ENCODE results near the gene SRGAP3. TPM values are rescaled to one million over a fixed set of nuclear protein-coding genes. Genes with fewer than 3 reads are reported as not detected.

The SRGAP3 gene
- polyA plus RNA-seq, 3 donors: 0.90 to 1.7 (median 1.4) TPM

DNA sequence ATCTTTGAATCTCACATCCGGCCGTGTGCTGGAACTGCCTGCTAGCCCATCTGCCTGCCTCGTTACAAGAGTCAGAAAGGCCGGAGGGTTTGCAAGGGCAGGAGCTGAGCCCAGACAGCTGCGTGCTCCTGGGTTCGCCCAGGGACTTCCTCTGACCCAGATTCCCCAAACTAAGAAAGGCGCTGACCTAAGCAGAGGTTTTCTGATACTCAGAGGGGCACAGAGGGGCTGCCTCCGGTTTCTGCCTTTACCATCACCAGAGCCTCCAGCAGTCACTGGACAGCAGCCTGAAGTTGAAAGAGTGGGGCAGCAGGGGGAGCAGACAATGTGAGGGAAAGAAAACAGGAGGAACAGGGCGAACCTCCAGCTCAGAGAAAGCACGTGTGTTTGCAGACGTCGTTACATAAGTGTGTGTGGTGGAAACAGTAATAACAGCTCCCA, 252.7 kb downstream of the SRGAP3 start:
- H3K27ac ChIP-seq (ENCODE audit: low read depth, low read length): no peak overlapping the region
- WGBS, 3 donors: 33 to 52% (median 49%) methylated on average over 12 of the region's 12 CpGs

DNA sequence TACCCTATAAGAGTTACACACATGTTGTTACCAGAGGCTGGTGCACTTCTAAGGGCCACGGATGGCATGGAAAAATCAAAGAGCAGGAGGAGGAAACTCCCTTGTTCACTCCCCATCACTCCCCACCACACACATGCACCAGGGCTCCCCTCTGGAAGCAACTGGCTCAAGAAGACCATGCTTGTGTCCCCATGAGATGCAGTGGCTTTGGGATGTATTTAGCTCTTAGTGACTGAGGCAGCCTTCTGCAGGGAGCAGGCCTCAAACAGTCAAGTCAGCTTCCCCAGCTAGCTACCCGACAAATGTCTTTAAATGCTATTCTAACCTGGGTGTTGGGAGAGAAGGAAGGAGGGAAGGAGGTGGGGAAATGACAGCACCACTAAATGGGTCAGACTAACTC, 253.2 kb downstream of the SRGAP3 start:
- 80 to 96% (median 82%) methylated on average over 2 of the region's 2 CpGs for whole genome bisulfite sequencing, 3 donors
- no peak overlapping the region for H3K27ac ChIP-seq (ENCODE audit: low read depth, low read length)

DNA sequence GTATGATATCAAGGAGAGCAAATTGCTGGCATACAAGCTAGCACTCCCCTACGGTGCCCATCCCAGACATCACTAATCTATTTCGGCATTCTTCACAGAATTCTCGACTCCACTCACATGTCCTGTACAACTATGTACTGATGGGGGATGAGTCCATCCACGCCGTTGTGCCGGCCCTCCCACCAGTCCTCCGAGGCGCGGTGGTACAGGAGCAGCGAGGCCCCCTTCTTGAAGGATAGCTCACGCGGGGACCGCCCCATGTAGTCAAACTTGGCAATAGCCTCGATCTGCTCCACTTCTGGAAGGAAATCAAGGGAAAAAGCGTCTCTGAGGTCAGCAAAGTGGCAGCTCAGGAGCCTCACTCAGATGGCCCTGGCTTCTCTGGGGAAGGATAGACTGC, 255.2 kb downstream of the SRGAP3 start:
- 91 to 95% (median 95%) methylated on average over 15 of the region's 15 CpGs for WGBS, 3 donors
- no peak overlapping the region for H3K27ac ChIP-seq (ENCODE audit: low read depth, low read length)

DNA sequence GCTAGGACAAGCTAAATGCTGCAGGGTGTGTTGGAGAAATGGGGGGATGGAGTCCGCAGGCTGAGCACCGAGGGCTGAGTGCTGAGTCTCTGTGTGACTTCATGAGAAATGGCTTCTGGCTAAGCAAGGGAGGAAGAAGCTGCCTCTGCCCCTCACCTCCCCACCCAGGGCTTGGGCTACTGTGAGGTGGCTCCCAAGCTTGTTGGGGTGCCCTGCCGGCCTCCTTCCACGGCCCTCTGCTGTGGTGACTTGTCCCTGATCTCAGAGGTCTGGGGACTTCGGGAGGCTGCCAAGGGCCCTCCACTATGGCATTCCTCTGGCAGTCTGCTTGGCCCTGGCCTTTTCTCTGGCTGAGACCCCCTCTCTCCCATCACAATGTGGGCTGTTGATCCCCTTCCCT, 256.1 kb downstream of the SRGAP3 start:
- 86 to 95% (median 93%) methylated on average over 5 of the region's 5 CpGs for WGBS, 3 donors
- H3K27ac ChIP-seq (ENCODE audit: low read depth, low read length): no peak overlapping the region

DNA sequence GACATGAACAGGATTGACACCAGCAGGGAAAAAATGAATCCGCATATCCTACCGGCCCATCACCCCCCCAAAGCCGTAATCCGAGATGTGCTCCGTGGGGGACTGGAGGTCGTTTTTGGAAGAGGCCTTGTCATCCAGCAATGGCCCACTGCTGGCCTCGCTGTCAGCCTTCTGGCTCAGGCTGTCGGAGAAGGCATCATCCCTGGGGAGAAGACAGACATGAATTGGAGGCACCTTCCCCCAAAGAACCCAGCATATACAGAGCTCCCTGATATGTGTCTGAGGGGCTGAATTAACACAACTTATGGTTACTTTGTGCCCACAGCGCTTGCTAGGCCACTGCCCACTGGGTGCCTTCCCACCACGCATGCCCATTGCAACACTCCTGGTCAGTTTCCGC, 256.6 kb downstream of the SRGAP3 start:
- H3K27ac ChIP-seq (ENCODE audit: low read depth, low read length): no peak overlapping the region
- 75 to 84% (median 82%) methylated on average over 11 of the region's 11 CpGs for WGBS, 3 donors

DNA sequence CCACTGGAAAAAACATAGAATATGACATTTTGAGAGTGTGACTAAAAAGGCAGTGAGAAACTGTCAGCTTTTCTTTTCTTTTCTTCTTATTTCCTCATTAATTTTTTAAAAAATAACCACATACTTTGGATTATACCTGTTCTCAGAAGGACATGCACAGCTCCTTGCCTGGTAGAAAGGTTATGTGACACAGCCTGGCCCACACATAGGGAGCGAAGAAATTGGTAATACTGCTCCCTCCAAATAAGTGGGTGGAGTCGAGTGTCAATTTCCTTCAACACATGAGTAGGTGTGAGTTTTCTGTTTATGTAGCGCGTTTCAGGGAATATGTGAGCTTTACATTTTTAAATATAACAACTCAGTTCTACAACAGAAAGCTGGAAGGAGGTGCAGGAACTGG, 257.2 kb downstream of the SRGAP3 start:
- 88 to 90% (median 88%) methylated on average over 4 of the region's 4 CpGs for WGBS, 3 donors
- H3K27ac ChIP-seq (ENCODE audit: low read depth, low read length): no peak overlapping the region

DNA sequence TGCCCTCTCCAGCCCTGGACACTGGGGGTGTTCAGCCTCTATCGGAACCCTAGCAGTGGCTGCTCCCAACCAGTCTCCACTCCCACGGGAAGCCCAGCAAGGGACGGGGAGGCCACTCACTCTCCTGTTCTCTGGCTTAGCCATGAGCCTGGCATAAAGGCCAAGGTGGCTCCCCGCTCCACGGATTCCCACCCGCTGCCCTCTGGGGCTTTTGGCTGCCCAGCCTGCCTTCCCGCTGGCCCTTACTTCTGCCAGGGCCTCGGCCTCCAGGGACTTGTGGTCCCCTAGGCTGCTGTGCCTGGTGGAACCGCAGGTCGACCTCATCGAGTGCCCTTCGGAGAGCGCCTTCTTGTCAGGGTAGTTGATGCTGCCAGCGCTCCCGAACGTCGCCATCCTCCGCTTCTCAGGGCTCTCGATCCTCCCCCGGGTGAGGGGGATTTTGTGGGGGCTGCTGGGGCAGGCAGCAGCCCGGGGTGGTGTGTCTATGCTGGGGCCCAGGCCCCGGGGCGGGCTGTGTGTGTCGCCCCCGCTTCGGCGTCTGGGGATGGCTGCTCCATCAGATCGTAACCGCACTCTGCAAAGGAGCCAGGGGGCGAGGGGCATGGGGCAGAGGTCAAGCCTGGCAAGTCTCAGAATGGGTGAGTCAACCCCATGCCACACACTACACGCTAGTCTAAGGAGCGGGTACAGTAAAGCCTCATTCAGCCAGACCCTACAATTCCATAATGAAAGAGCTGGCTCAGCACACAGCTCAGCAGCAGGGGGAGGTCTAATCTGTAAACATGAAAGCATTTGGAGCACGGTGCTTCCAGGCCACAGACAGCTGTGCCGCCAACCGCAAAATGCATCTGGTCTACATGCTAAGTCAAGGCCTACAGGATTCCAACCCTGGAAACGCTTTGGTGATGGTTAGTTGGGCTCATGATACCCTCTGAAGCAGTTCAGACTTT, 258.9 kb downstream of the SRGAP3 start:
- WGBS, 3 donors: 93 to 95% (median 93%) methylated on average over 35 to 36 of the region's 36 CpGs
- no peak overlapping the region for H3K27ac ChIP-seq (ENCODE audit: low read depth, low read length)

DNA sequence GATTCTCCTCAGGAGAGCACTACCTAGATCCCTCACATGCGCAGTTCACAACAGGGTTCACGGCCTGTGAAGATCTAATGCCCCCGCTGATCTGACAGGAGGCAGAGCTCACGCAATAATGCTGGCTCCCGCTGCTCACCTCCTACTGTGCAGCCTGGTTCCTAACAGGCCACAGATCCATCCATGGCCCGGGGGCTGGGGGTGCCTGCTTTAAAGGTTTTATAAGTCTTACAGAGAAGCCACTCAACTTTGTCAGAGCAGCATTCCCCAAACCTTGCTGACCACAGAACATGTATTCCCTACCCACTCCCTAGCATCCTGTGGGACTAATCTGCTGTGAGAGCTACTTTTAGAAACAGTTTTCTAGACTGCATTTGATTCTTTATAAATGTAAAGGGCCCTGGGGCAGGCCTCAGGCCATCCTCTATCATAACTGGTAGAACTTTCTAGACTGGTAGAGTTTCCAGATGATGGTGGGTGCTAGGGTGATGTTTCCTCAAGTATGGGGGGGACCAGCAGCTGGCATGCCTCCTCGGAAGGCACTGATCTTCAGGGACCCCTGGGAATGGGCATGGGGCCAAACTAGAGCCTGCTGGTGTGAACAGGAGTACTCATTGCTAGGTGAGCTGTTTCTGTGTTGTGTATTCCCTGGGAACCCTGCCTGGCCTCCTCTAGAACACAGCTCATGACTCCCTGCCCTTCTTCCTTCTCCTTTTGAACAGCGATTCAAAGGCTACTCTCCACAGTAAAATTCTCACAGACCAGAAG, 260.5 kb downstream of the SRGAP3 start:
- 86 to 88% (median 87%) methylated on average over 8 of the region's 8 CpGs for WGBS, 3 donors
- no peak overlapping the region for H3K27ac ChIP-seq (ENCODE audit: low read depth, low read length)

DNA sequence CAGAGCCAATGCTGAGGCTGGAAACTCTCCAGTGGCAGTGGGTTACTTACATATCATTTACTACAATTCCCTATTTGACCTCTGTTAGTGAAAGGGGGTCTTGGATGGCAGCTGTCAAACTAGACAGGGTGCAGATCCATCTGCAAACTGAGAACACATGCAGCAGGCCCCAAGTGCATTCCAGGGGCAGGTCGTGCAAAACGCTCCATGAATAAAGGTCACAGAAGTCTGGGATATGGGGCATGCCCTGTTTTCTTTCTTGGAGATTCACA, 261.1 kb downstream of the SRGAP3 start:
- 25 to 47% (median 29%) methylated on average over 2 of the region's 2 CpGs for WGBS, 3 donors
- H3K27ac ChIP-seq (ENCODE audit: low read depth, low read length): no peak overlapping the region

DNA sequence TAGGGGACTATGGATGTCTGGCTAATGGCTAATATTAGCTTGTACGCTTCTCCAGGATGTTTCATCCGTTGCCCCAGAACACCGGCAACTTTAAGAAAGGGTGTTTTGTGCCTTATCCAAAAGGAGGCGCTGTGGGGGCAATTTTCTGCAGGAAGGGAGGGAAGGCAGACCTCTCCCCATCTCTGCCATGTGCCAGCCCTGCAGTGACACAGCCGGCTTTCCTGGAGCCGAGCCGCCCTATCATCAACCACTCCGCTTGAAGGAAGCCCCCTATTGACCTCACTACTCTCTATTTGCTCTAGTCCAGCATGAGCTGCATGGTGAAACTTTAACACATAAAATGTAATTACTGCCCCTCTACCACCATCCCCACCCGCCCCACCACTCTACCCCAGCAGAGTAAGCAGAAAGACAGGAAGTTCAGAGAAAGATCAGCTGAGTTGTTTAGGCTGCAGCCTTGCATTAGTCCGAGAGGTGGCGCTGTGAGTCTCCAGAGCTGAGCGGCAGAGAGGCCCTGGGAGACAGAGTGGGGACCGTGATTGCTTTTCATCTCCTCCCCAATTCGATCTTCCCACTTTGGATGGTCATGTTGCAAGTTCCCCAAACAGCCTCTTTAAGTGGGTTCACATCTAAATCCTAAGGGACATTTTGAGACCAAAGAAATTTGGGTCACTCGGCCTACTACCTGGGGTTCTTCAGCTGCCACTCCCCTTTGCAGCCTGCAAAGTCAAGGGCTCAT, 261.6 kb downstream of the SRGAP3 start:
- no peak overlapping the region for H3K27ac ChIP-seq (ENCODE audit: low read depth, low read length)
- whole genome bisulfite sequencing, 3 donors: 20 to 36% (median 29%) methylated on average over 15 of the region's 15 CpGs

DNA sequence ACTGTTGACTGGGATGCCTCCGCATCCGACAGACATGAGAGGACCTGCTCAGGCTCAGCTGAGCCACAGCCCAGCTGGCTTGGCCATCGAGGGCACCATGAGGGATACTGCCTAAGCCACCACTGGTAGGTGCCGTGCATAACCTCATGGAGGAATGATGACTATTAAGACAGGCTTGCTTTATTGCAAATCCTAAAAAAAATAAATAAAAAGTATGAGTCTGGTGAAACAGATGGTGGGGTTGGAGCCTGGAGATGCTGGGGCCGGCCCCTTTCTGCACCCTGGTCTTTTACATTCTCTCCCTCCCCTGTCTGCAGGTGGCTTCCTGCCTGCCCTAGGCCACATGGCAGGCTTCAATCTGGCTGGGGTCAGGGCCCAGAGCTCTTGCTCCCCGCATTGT, 262.2 kb downstream of the SRGAP3 start:
- 68 to 84% (median 79%) methylated on average over 6 of the region's 6 CpGs for WGBS, 3 donors

DNA sequence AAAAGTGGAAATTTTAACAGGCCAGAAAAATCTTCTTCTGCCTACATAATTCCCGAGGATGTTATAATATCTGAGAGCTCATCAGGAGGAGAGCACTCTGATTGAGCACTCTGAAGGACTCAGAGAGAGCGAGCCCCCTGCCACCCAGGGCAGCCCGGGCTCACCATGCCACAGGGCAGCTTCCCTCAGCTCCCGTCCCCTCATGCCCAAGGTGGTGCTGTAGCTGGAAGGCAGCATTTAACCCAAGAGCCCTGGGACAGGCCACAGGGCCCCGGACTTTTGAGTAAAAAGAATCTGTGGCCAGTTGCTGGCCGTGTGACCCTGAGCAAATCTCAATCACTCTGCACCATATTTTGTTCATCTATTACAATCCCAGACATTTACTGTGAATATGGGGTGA, 262.7 kb downstream of the SRGAP3 start:
- WGBS, 3 donors: 77 to 90% (median 89%) methylated on average over 6 of the region's 6 CpGs
- no peak overlapping the region for H3K27ac ChIP-seq (ENCODE audit: low read depth, low read length)

More for the DNA sequence above, 262.2 kb downstream of the SRGAP3 start:
- no peak overlapping the region for H3K27ac ChIP-seq (ENCODE audit: low read depth, low read length)

DNA sequence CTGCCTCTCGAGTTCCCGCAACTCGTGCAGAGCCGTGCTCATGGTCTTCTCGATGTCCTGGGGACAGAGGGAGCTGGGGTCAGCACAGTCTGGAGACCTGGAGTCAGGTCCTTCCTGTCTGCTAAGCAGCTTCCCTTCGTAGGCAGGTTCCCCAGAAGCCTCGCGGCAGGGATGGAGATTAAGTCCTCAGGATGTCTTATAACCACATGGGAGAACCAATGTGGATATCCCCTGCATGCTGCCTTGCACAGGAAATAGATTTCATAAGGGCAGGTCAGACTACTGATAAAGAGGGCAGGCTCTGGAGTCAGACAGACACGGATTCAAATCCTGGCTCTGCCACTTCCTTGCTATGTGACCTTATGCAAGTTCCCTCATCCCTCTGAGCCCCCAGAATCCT, 263.6 kb downstream of the SRGAP3 start:
- H3K27ac ChIP-seq (ENCODE audit: low read depth, low read length): no peak overlapping the region
- 82 to 87% (median 83%) methylated on average over 9 of the region's 9 CpGs for WGBS, 3 donors

DNA sequence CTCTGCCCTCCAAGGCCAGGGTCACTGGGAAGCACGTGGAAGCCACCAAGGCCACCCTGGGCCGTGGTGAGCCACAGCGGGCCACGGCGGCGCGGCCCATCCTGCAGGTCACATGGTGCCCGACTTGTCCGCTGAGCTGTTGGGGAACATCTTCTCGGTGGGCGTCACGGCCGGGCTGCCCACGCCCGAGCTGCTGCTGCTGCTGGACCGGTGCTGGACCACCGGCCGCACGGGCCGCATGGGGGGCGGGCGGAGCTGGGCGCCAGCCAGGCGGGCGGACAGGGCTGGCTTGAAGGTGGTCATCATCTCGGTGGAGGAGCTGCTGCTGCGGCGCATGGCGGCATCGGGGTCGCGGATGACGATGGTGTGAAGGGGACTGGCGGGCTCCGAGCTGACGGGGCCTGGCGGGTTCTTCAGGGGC, 264.0 kb downstream of the SRGAP3 start:
- no peak overlapping the region for H3K27ac ChIP-seq (ENCODE audit: low read depth, low read length)
- WGBS, 3 donors: 95 to 97% (median 97%) methylated on average over 24 to 37 of the region's 37 CpGs

DNA sequence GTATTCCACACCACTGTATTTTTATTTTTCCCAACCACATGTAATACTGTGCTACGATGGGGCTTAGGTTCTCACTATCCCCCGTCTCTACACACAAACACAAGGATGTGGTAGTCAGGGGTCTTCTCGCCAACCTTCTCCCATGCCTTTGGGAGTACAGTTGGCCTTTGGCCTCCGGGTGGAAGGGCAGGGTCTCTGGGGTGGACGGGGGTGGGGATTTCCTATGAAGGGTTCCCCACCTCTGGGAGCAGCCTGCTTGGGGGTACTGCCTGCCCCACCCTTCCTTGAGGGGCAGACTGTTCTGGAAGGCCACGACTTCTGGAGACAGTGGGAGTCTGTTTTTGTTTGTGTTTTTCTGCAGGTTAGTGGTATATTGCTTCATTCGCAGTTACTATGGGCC, 264.9 kb downstream of the SRGAP3 start:
- H3K27ac ChIP-seq (ENCODE audit: low read depth, low read length): no peak overlapping the region
- 77 to 90% (median 87%) methylated on average over 7 of the region's 7 CpGs for WGBS, 3 donors

DNA sequence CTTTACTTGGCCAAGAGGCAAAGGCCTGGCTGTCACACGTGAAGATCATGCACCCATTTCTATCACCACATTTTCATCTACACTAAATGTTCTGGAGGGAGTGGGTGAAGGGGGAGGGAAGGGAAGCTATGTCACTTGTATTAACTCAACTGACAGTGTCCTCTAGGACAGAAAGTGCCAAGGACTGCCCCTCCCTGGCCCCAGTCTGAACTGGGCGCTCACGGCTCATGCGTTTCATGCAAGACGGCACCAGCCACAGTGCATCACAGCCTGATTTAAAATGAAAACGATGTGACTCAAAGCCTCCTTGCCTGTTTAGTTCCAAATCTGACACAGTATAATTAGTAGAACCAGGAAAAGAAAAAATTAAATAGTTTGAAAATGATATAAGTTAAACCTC, 265.4 kb downstream of the SRGAP3 start:
- H3K27ac ChIP-seq (ENCODE audit: low read depth, low read length): no peak overlapping the region

DNA sequence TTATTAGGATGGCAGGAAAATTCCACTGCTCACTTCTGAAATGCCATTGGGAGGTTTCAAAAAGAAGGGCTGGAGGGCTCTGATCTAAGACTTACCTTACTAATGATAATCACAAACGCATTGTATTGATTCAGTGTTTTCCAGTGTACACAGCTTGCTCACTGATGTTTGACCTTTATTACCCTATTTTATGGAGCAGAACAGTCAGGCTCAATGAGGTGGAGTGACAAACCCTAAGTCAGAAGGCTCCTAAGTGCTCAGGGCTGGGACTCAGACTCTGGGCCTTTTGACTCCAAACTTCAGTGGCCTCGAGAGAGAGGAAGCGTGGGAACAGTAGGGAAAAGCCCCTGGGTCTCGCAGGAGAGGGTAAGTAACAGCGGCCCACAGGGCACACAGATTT, 265.9 kb downstream of the SRGAP3 start:
- no peak overlapping the region for H3K27ac ChIP-seq (ENCODE audit: low read depth, low read length)
- WGBS, 3 donors: 85 to 94% (median 93%) methylated on average over 5 of the region's 5 CpGs

More for the DNA sequence above, 265.4 kb downstream of the SRGAP3 start:
- WGBS, 3 donors: 75 to 87% (median 84%) methylated on average over 6 of the region's 6 CpGs

DNA sequence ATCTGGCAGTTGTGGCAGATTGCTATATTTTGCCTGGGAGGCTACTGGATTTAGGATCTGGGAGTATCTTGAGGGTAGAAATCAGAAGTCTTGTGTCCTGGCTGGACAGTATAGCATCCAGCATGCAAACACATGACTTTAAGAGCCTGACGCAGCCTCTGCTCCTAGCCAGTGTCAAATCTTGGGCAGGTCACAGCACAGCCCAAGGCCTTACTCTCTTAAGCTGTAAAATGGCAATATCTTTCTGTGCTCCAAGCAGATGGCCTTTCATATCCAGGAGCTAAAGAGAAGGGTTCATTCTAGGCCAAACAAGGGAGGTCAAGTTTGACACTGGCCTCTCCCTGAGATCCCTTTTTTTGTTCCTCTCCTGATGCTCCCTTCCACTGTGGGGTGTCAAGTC, 266.4 kb downstream of the SRGAP3 start:
- H3K27ac ChIP-seq (ENCODE audit: low read depth, low read length): no peak overlapping the region
- 83 to 93% (median 86%) methylated on average over 1 of the region's 1 CpG for WGBS, 3 donors

DNA sequence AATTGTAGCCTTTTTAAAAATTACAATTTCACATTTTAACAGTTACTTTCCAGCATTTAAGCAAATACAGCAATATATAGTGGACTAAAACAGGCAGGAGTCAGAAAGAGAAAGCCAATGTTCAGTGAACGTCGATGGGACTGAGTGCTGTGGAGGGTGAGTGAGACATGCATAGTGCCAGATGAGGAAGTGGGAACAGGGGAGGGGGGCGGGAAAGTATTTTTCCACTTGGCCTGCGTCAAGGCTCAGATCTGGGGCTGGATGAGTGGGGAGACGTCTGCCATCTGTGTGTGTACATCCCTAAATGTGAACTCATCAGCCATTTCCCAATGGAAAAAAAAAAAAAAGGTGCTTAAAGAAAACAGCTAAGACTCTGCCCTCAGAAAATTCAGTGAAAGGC, 266.9 kb downstream of the SRGAP3 start:
- no peak overlapping the region for H3K27ac ChIP-seq (ENCODE audit: low read depth, low read length)
- WGBS, 3 donors: 21 to 53% (median 26%) methylated on average over 5 of the region's 5 CpGs

Data from adipose tissue (tissue), 3 donors.